ELF-1 (cell line): ENCODE results near the gene LARGE1.
"Not testable (repeated sequence)": the region's sequence is repeated elsewhere in the genome, so short reads cannot be mapped to it uniquely, and the experiment has no call there.

ENCODE experiments used
- DNase-seq: peaks from one replicate; pipeline ENCODE4 v3.0.0-alpha.2; 2016; ENCODE audit warnings: low read depth, low spot score

Gene LARGE1

GRCh38 chr22:33476716-33477115 lies 443.6 kb downstream of the LARGE1 start:
- DNase-seq: no peak

GRCh38 chr22:33476206-33476605 lies 444.1 kb downstream of the LARGE1 start:
- no peak for DNase-seq

DNA sequence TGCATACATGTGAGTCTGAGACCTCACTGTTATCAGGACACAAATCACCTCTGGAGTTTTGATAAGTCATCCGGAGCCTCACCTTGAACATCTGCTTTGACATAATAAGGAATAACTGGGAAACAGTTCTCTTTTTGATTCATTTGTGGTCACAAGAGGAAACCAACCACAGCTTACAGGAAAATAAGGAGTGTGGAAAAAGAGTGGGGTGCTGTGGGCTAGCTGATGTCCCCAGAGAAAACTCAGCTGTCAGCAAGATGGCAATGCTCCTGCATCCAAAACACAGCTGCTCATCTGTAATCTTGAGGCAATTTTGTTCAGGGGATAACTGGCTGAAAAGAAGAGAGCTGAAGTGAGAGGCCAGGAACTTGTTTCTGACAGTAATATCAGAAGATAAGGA lies 445.7 kb downstream of the LARGE1 start:
- DNase-seq: no peak

DNA sequence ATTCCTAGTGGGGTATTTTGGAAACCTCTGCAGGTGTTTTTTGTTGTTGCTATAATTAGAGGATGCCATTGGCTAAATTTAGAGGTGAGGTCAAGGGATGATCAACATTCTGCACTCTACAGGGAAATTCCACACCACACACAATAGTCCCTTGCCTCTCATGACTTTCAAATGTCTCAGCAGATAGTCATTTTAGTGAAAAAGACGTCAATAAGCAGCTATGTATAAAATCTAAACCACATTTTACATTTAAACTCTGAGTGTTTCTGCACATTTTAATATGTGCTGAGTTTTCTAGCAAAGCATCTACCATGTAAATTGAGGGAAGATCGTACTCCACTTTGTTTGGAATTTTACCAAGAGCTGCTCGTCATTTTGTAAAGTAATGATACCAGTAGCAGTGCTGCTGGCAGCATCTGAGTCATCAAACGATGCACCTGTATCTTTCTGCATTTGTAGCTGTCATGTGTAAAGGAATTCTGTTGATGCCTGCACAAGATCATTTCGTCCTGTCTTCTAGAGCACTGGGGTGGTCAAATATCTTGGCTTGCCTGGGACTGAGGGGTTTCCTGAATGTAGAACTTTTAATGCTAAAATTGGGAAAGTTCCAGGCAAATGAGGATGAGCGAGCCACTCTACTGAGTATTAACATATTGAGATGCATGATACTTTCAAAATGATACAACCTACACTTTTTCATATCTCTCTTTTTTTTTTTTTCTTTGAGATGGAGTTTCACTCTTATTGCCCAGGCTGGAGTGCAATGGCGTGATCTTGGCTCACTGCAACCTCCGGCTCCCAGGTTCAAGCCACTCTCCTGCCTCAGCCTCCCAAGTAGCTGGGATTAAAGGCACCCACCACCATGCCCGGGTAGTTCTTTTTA lies 447.6 kb downstream of the LARGE1 start:
- no peak for DNase-seq

DNA sequence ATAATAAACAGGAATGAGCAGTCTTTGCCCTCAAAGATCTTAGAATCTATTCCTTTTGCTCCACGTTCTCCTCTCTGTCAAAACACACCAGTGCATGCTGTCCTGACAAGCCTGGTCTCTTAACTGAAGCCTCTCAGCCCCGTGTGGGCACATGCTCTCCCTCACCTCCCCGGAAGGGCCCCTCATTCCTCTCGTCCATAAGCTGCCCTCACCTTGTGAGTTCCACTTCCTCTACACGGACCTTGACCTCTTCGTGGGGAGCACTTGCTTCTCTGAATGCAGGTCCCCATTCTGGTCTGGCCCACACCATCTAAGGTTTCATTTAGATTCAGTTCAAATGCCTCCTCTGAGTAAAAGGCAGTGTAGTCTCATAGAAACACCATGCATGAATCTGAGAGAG lies 449.8 kb downstream of the LARGE1 start:
- DNase-seq: no peak

- DNase-seq: no peak
These were observed 452.6 kb downstream of the LARGE1 start for GRCh38 chr22:33467620-33468095.

DNA sequence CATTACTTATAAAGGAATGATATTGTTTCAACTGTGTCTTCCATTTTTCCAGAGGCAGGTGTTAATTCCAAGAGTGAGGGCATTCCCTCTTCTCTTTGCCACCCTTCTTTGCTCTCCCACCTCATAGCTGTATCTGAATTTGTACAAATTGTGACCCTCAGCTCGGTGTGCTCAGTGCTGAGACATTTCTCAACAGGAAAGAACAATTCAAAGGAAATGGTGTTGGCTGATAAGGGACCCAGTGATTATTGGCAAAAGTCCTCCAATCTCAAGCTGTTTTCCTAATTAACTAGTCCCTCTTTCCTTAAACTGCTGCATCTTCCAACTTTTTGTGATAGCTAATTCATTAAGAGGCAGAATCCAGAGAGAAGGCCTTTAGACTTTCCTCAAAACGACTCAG lies 453.2 kb downstream of the LARGE1 start:
- no peak for DNase-seq

DNA sequence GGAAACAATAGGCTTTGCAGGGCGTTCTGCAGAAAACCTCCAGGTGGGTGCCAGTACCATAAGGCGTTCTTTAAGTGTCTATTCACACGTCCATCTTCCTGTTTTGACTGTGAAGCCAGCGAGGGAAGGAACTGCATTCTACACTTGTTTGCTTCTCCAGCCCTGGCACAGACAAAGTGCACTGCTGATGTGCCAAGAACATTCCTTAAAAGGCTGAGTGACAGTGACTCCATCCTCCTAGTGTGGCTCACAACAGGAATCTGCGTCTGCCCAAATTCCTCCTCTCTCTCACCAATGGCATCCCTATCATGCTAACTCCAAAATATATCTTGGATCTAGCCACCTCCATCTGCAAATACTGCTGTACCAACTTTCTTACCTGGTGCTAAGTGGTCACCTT lies 454.7 kb downstream of the LARGE1 start:
- no peak for DNase-seq

- no peak for DNase-seq
These were observed 455.6 kb downstream of the LARGE1 start for GRCh38 chr22:33464698-33465097.

DNA sequence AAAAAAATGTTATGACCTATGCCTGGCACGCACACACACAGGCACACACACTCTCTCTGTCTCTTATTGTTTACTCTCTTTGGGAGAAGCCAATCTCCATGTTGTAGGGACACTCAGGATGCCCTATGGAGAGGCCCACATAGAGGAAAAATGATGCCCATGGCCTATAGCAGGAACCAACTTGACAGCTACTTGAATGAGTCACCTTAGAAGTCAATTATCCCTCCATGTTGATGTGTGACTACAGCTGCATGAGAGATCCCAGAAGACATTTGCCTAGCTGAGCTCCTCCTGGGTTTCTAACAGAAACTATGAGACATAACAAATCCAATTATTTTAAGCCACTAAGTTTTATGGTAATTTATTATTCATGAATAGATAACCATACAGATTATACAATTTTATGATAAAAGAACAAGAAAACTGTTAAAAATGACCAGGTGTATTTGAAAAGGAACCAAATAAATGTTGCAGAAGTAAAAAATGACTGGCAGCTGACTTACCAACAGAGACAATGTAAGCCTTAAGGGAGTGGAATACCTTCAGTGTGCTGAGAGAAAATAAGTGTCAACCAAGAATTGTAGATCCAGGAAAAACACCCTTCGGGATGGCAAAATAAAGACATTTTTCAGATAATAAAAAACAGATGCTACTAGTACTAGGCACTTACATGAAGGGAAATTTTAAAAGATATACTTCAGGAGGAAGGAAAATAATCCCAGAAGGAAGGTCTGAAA lies 458.4 kb downstream of the LARGE1 start:
- no peak for DNase-seq

- DNase-seq: not testable (repeated sequence)
These were observed 459.0 kb downstream of the LARGE1 start for GRCh38 chr22:33461245-33461644.

DNA sequence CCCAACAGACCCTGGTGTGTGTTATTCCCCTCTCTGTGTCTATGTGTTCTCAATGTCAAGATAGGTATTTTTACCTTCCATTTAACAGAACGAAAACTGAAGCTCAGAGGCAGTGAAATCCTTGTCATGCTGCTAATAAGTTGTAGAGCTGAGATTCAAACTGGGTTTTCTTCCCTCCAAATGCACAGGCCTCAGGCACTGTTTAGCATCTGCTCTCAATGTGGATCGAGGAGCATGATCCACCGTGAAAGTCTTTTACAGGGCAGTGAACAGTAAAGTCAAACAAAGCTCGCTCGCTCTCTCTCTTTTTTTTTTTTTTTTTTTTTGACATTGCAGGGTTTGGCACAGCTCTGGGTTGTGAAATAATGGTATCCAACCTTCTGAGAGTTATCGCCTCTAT lies 461.1 kb downstream of the LARGE1 start:
- DNase-seq: no peak

- DNase-seq: no peak
These were observed 463.8 kb downstream of the LARGE1 start for GRCh38 chr22:33456511-33456910.

- DNase-seq: no peak
These were observed 465.2 kb downstream of the LARGE1 start for GRCh38 chr22:33455036-33455435.

GRCh38 chr22:33451866-33452469 lies 468.3 kb downstream of the LARGE1 start:
- DNase-seq: peak; percentile 4

- DNase-seq: no peak
These were observed 469.5 kb downstream of the LARGE1 start for GRCh38 chr22:33450756-33451155.

DNA sequence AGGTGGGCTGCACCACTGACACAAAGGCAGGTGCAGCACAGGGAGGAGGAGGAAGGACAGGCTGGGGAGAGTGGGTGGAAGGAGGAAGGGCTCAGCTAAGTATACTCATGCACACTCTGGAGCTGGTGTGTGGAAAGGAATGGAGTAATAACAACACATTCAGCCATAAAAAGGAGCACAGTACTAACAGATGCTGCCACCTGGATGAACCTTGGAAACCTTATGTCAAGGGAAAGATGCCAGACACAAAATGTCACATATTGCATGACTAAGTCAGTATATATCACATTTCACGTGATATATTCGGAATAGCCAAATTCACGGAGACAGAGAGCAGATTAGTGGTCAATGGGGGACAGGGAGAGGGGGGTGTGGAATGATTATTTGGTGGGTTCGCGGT lies 472.5 kb downstream of the LARGE1 start:
- DNase-seq: no peak

GRCh38 chr22:33443683-33444082 lies 476.6 kb downstream of the LARGE1 start:
- DNase-seq: no peak

GRCh38 chr22:33440756-33441155 lies 479.5 kb downstream of the LARGE1 start:
- DNase-seq: no peak

- no peak for DNase-seq
These were observed 482.0 kb downstream of the LARGE1 start for GRCh38 chr22:33438273-33438672.

DNA sequence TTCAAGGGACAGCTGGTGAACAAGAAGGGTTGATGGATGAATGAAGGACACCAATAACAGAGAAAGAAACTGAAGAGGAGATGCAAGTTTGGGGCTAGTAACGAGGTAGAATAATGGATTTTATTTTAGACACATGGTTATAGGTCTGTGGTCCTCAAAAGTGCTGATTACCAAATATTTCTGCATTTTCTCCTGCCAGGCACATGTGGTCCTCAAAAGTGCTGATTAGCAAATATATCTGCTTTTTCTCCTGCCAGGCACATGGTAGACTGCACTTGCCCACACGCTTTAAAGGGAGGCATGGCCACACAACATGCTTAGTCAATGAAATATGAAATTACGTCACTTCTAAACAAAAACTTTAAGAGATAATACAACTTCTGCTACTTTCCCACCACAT lies 489.0 kb downstream of the LARGE1 start:
- no peak for DNase-seq

DNA sequence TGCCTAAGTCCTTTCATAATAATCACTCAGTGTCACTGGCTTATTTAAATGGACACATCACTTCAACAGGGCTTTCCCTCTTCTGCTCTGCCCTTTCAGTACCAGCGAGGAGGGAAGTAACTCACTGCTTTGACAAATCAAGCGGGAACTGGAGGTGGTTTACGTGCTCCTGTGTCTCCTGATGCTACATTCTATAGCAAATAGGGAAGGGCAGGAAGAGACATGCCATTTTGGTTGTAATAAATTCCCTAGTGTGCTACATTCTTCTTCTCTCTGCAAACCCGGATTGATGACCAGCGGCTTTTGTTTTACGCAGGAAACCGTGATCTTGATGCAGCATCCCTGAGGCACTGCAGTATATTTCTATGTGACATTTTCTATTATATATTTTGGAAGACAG lies 491.0 kb downstream of the LARGE1 start:
- DNase-seq: no peak
